GM12878 (cell line): ENCODE results near the gene PPM1D. TPM values are rescaled to one million over a fixed set of nuclear protein-coding genes. Genes with fewer than 3 reads are reported as not detected.

Experiments used
- ATAC-seq: fragments of 200-7000 bp; cut with Tn5 transposase; 3 replicates; pipeline ENCODE4 v1.9.1; 2020; ENCODE audit warnings: mild to moderate bottlenecking, moderate library complexity
- BruUV-seq: library from RNA; stranded (reverse); fragments of 400-500 nt; replicated peaks from 2 replicates; lab custom pipeline; 2021; lab: Mats Ljungman, UMichigan
- CTCF ChIA-PET: fragments of 300-600 bp; sonication (Branson Sonifier 250); formaldehyde crosslinking; extraction: SDS; loops from one replicate; lab custom pipeline; 2021; ENCODE audit warnings: inconsistent platforms; lab: Yijun Ruan, JAX
- POLR2A ChIA-PET: fragments of 350-600 bp; formaldehyde crosslinking; extraction: SDS; loops from one replicate; lab custom pipeline; 2021; ENCODE audit warnings: inconsistent platforms; lab: Charles Lee
- RAD21 ChIA-PET: fragments of 300-600 bp; sonication (Branson Sonifier 250); formaldehyde crosslinking; loops from one replicate; lab custom pipeline; 2023; ENCODE audit warnings: antibody characterized with exemption; ENCODE audit not compliant: unreplicated experiment; lab: Charles Lee
- SMC1A ChIA-PET: fragments of 300-600 bp; sonication (Branson Sonifier 250); formaldehyde crosslinking; loops from one replicate; lab custom pipeline; 2023; ENCODE audit not compliant: unreplicated experiment, uncharacterized antibody; lab: Charles Lee
- DNase-seq: peaks from one replicate; pipeline ENCODE4 v3.0.0-alpha.2; 2011; ENCODE audit warnings: low read depth, low spot score
- FAIRE-seq: peaks from 3 replicates; lab custom pipeline; 2011; peaks lifted over from hg19 to GRCh38; lab: Jason Lieb, UNC
- H2AFZ ChIP-seq: 2 replicates; pipeline ENCODE4 v1.6.0; 2011; ENCODE audit warnings: low read depth, low read length, control low read depth; ENCODE audit not compliant: control insufficient read depth
- H3K27ac ChIP-seq: 2 replicates; pipeline ENCODE4 v1.5.1; 2011; ENCODE audit warnings: control low read depth; ENCODE audit not compliant: control insufficient read depth, insufficient read depth
- H3K27me3 ChIP-seq, 2 experiments: replicated peaks in 1 of 2; 2 replicates each; pipeline versions ENCODE4 v1.6.0 to v1.6.1; 2011; ENCODE audit warnings: low read length in 1 of 2; ENCODE audit not compliant: control insufficient read depth in 2 of 2, insufficient read depth in 2 of 2
- H3K36me3 ChIP-seq, 2 experiments: 2 replicates each; pipeline ENCODE4 v1.5.1; 2011; ENCODE audit warnings: low read length in 1 of 2; ENCODE audit not compliant: control insufficient read depth in 2 of 2, insufficient read depth in 2 of 2
- H3K4me1 ChIP-seq: 2 replicates; pipeline ENCODE4 v1.6.1; 2011; ENCODE audit warnings: mild to moderate bottlenecking, low read length, moderate library complexity, mixed read lengths; ENCODE audit not compliant: control insufficient read depth, insufficient read depth
- H3K4me2 ChIP-seq: 2 replicates; pipeline ENCODE4 v1.6.0; 2011; ENCODE audit warnings: control low read depth; ENCODE audit not compliant: control insufficient read depth, insufficient read depth
- H3K4me3 ChIP-seq: fragments of 200-600 bp; sonication (generic); 2 replicates; pipeline ENCODE4 v1.5.1; 2016
- H3K79me2 ChIP-seq: 2 replicates; pipeline ENCODE4 v1.6.0; 2011; ENCODE audit warnings: low read length; ENCODE audit not compliant: control insufficient read depth, insufficient read depth
- H3K9ac ChIP-seq: 2 replicates; pipeline ENCODE4 v1.8.0; 2011; ENCODE audit warnings: low read length, control low read depth, mixed read lengths; ENCODE audit not compliant: control insufficient read depth, insufficient read depth
- H3K9me3 ChIP-seq: replicated peaks from 3 replicates; pipeline ENCODE4 v1.5.1; 2011; ENCODE audit warnings: mild to moderate bottlenecking, low read length; ENCODE audit not compliant: control insufficient read depth, insufficient read depth
- H4K20me1 ChIP-seq: 2 replicates; pipeline ENCODE4 v1.6.0; 2011; ENCODE audit not compliant: control insufficient read depth, insufficient read depth
- ATF7 ChIP-seq: fragments of 450-650 bp; IDR thresholded peaks from 2 replicates; pipeline ENCODE4 v1.6.1; 2016; ENCODE audit warnings: low read depth, mild to moderate bottlenecking
- ESRRA ChIP-seq: IDR thresholded peaks from 2 replicates; pipeline ENCODE4 v1.6.1; 2012; ENCODE audit warnings: mild to moderate bottlenecking, low read length, improper control_type of control experiment
- HDGF ChIP-seq: fragments of 450-650 bp; IDR thresholded peaks from 2 replicates; pipeline ENCODE4 v1.6.1; 2016; ENCODE audit warnings: antibody characterized with exemption
- NFIC ChIP-seq: IDR thresholded peaks from 2 replicates; pipeline ENCODE4 v1.6.1; 2012; ENCODE audit warnings: low read depth, mild to moderate bottlenecking, inconsistent platforms, low read length, moderate library complexity
- SMAD5 ChIP-seq: IDR thresholded peaks from 2 replicates; pipeline ENCODE4 v1.6.1; 2016; ENCODE audit warnings: antibody characterized with exemption, low read depth
- USF1 ChIP-seq: IDR thresholded peaks from 2 replicates; pipeline ENCODE4 v1.6.1; 2011; ENCODE audit warnings: borderline replicate concordance, low read depth, mild to moderate bottlenecking, moderate library complexity, mixed read lengths, low read length; ENCODE audit not compliant: insufficient read depth; ENCODE audit errors: extremely low read length
- YBX1 ChIP-seq: fragments of 450-650 bp; IDR thresholded peaks from 2 replicates; pipeline ENCODE4 v1.6.1; 2016; ENCODE audit warnings: antibody characterized with exemption
- ZNF622 ChIP-seq: fragments of 450-650 bp; IDR thresholded peaks from 2 replicates; pipeline ENCODE4 v1.6.1; 2017; ENCODE audit warnings: mild to moderate bottlenecking, inconsistent platforms
- WGBS: methylation state at CpG from one replicate; pipeline ENCODE4 v1.1.6; 2016; ENCODE audit warnings: low lambda C conversion rate; ENCODE audit not compliant: insufficient replicate concordance, insufficient coverage; ENCODE audit errors: missing lambda C conversion rate; 5-methylcytosine and 5-hydroxymethylcytosine counted together
- in situ Hi-C: fragments of 300-500 bp; cut with MboI; formaldehyde crosslinking; loops from 9 replicates; pipeline ENCODE4 v1.14.3; 2018; ENCODE audit warnings: mixed read lengths
- intact Hi-C: fragments of 100-400 bp; cut with micrococcal nuclease; formaldehyde crosslinking; loops from one replicate; pipeline ENCODE4 v1.14.2; 2022; ENCODE audit not compliant: unreplicated experiment
- polyA plus RNA-seq, 11 experiments: library from polyadenylated mRNA; depleted of rRNA in 4 of 11; unstranded in 6 of 11; stranded (reverse) in 5 of 11; fragments of >200 nt; fragmentation: Nextera tagmentation in 4 of 11; fragmentation: Illumina TruSeq in 1 of 11; extraction: Ambion mirVana in 4 of 11; extraction: Trizol in 1 of 11; gene quantifications; 1 replicate in 1 of 11; 2 replicates in 10 of 11; pipeline versions ENCODE4 v1.2.1 to v1.2.3, GENCODE V29; 2011 to 2016; ENCODE audit warnings: inconsistent platforms in 2 of 11, missing spikeins in 2 of 11, low read depth in 1 of 11
- total RNA-seq, 4 experiments: library from RNA; depleted of rRNA in 3 of 4; stranded (reverse); fragments of >200 nt in 3 of 4; fragmentation: Illumina TruSeq in 1 of 4; extraction: Trizol in 1 of 4; gene quantifications; 2 replicates each; pipeline versions ENCODE4 v1.2.1 to v1.2.3, GENCODE V29; 2013 to 2021
- TF ChIP-seq, protein P1 (sequence below): IDR thresholded peaks from 2 replicates; pipeline ENCODE4 v1.6.1; 2012; ENCODE audit warnings: improper control_type of control experiment, low read depth, low read length; ENCODE audit not compliant: insufficient replicate concordance

The PPM1D gene
- total and polyA plus RNA-seq, 10 of the 15 experiments (the other 5 are each of a cell fraction or from before 2014, with no cell fraction given): 1.9 to 20.8 (median 10.7) TPM

DNA sequence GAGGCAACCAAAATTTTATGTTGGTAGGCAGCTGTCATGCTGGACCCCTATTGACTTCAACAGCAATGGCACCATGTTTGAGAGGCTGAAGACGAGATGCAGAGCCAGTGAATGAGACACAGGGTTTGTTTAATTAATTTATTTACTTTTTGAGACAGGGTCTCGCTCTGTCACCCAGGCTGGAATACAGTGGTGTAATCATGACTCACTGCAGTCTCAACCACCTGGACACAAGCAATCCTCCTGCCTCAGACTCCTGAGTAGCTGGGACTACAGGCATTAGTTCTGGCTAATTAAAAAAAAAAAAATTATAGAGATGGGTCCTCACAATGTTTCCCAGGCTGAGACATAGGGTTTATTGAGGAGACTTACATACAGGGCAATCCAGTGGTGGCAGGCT lies 36.2 kb upstream of the PPM1D start:
- Histone ChIP-seq H3K4me2 (no peak overlapping the region), H3K4me3 (no peak overlapping the region), H3K27ac (no peak overlapping the region), H3K36me3 (no peaks in the 10 kb centered on the region), H3K9ac (no peak overlapping the region), H3K9me3 (peaks cover 2% of the 10 kb centered on the region; the same call in 1 of the 3 replicates), H2AFZ (no peak overlapping the region), H3K27me3 (no peaks in the 10 kb centered on the region), H3K4me1 (no peaks in the 10 kb centered on the region), H4K20me1 (no peaks in the 10 kb centered on the region), H3K79me2 (no peaks in the 10 kb centered on the region)
- BruUV-seq: no TSS peak
- DNase-seq: no peak
- TF ChIP-seq ATF7: no peak
- TF ChIP-seq SMAD5: no peak
- TF ChIP-seq ESRRA: no peak
- TF ChIP-seq, protein P1, sequence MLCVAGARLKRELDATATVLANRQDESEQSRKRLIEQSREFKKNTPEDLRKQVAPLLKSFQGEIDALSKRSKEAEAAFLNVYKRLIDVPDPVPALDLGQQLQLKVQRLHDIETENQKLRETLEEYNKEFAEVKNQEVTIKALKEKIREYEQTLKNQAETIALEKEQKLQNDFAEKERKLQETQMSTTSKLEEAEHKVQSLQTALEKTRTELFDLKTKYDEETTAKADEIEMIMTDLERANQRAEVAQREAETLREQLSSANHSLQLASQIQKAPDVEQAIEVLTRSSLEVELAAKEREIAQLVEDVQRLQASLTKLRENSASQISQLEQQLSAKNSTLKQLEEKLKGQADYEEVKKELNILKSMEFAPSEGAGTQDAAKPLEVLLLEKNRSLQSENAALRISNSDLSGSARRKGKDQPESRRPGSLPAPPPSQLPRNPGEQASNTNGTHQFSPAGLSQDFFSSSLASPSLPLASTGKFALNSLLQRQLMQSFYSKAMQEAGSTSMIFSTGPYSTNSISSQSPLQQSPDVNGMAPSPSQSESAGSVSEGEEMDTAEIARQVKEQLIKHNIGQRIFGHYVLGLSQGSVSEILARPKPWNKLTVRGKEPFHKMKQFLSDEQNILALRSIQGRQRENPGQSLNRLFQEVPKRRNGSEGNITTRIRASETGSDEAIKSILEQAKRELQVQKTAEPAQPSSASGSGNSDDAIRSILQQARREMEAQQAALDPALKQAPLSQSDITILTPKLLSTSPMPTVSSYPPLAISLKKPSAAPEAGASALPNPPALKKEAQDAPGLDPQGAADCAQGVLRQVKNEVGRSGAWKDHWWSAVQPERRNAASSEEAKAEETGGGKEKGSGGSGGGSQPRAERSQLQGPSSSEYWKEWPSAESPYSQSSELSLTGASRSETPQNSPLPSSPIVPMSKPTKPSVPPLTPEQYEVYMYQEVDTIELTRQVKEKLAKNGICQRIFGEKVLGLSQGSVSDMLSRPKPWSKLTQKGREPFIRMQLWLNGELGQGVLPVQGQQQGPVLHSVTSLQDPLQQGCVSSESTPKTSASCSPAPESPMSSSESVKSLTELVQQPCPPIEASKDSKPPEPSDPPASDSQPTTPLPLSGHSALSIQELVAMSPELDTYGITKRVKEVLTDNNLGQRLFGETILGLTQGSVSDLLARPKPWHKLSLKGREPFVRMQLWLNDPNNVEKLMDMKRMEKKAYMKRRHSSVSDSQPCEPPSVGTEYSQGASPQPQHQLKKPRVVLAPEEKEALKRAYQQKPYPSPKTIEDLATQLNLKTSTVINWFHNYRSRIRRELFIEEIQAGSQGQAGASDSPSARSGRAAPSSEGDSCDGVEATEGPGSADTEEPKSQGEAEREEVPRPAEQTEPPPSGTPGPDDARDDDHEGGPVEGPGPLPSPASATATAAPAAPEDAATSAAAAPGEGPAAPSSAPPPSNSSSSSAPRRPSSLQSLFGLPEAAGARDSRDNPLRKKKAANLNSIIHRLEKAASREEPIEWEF: no peak
- TF ChIP-seq NFIC: no peak
- no peak for TF ChIP-seq YBX1
- no peak for TF ChIP-seq HDGF
- no peak for TF ChIP-seq USF1
- TF ChIP-seq ZNF622: no peak
- 43% methylated on average over 2 of the region's 2 CpGs for WGBS
- ATAC-seq: no peak
- SMC1A ChIA-PET: no interaction called here
- POLR2A ChIA-PET: no interaction called here
- RAD21 ChIA-PET: no interaction called here
- CTCF ChIA-PET: interaction anchor here (1.4 kb wide), 1 partner anchor 9 kb away, joined by 3 read pairs; no protein-coding TSS in a partner anchor
- no peak for FAIRE-seq
- intact Hi-C loops: no loop called here
- in situ Hi-C loops: no loop called here
